Gastrocnemius medialis (tissue), 4 donors: ENCODE data around the gene PLCD1.

Source experiments
- POLR2A ChIP-seq, 2 donors: fragments of 450-650 bp; IDR thresholded peaks; one replicate each; pipeline ENCODE4 v1.6.1; 2017; ENCODE audit warnings: antibody characterized with exemption in 2 of 2, mild to moderate bottlenecking in 2 of 2, moderate library complexity in 2 of 2
- TF ChIP-seq, protein P1 (sequence below), 5 experiments: fragments of 450-650 bp in 3 of 5; fragments of 200-600 bp in 2 of 5; sonication (generic) in 2 of 5; IDR thresholded peaks in 4 of 5; conservative IDR thresholded peaks in 1 of 5; 1 replicate in 4 of 5; 2 replicates in 1 of 5; pipeline ENCODE4 v1.5.1; 2016 to 2019; ENCODE audit warnings: antibody characterized with exemption in 5 of 5, mild to moderate bottlenecking in 3 of 5, moderate library complexity in 3 of 5

DNA sequence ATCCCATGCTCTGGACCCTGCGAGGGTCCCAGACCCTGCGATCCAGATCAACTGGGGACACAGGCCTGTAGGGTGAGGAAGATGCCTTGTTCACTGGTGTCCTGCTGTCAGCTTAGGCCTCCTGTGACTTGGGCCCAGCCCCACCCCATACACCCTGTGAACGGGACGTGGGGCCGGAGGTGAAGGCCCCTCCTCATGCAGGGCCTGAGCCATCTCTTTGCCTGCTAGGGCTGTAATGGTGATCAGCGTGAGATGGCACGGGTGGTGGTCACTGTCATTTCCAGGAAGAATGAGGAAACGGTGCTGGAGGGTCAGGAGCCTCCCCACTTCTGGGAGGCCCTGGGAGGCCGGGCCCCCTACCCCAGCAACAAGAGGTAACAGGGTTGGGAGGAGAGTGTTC lies 26.5 kb downstream of the PLCD1 start:
- TF ChIP-seq, protein P1, sequence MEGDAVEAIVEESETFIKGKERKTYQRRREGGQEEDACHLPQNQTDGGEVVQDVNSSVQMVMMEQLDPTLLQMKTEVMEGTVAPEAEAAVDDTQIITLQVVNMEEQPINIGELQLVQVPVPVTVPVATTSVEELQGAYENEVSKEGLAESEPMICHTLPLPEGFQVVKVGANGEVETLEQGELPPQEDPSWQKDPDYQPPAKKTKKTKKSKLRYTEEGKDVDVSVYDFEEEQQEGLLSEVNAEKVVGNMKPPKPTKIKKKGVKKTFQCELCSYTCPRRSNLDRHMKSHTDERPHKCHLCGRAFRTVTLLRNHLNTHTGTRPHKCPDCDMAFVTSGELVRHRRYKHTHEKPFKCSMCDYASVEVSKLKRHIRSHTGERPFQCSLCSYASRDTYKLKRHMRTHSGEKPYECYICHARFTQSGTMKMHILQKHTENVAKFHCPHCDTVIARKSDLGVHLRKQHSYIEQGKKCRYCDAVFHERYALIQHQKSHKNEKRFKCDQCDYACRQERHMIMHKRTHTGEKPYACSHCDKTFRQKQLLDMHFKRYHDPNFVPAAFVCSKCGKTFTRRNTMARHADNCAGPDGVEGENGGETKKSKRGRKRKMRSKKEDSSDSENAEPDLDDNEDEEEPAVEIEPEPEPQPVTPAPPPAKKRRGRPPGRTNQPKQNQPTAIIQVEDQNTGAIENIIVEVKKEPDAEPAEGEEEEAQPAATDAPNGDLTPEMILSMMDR (IDR thresholded peaks at IDR 0.05 in 4 of 5, conservative IDR thresholded peaks at IDR 0.05 in 1 of 5), result no peak
- no peak for TF ChIP-seq POLR2A (IDR thresholded peaks at IDR 0.05)
